GM12872 (cell line): ENCODE data around the gene SDCCAG8.

ENCODE experiments used
- CTCF ChIP-seq: IDR thresholded peaks from 3 replicates; pipeline ENCODE4 v1.5.1; 2011; ENCODE audit warnings: low read depth, mild to moderate bottlenecking, low read length, moderate library complexity; ENCODE audit not compliant: insufficient read depth

SDCCAG8 gene

GRCh38 chr1:243474906-243475305, 219.1 kb downstream of the SDCCAG8 start:
- no peak for TF ChIP-seq CTCF

- TF ChIP-seq CTCF: no peak
Measured at GRCh38 chr1:243475966-243476365, 220.1 kb downstream of the SDCCAG8 start.

- TF ChIP-seq CTCF: no peak
Measured at GRCh38 chr1:243477731-243478290, 222.0 kb downstream of the SDCCAG8 start.

GRCh38 chr1:243481101-243481500, 225.3 kb downstream of the SDCCAG8 start:
- TF ChIP-seq CTCF: no peak

GRCh38 chr1:243482141-243483022, 226.5 kb downstream of the SDCCAG8 start:
- TF ChIP-seq CTCF: no peak

GRCh38 chr1:243483071-243483771, 227.4 kb downstream of the SDCCAG8 start:
- TF ChIP-seq CTCF: no peak

- no peak for TF ChIP-seq CTCF
Measured at GRCh38 chr1:243483952-243484351, 228.1 kb downstream of the SDCCAG8 start.
